LNCAP (cell line): ENCODE measurements around the gene SPAG17.
A peak's percentile ranks its signal among the peaks of the same experiment; 100 is the strongest.

Experiments
- TF ChIP-seq, protein P1 (sequence below): fragments of 450-650 bp; IDR thresholded peaks from 2 replicates; pipeline ENCODE4 v1.5.1; 2017; ENCODE audit warnings: mild to moderate bottlenecking

The SPAG17 gene

DNA sequence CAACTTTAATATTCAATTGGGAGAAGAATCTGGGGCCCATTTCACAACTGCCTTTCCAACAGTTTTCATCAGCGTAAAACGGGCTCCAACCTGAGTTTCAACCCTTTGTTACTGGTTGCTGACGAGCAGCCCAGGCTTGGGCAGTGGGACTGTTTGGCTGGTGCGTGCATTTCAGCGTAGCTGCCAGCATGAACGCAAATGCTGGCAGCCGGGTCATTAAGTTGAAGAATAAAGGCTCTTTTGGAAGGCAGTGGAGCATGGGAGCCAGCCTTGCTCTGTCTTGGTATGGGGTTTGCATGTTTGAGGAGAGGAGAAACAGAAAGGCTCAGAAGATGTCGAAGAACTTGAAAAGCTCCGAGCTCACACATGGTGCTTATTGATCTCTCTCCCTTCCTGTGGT, 214.8 kb downstream of the SPAG17 start:
- TF ChIP-seq, protein P1, sequence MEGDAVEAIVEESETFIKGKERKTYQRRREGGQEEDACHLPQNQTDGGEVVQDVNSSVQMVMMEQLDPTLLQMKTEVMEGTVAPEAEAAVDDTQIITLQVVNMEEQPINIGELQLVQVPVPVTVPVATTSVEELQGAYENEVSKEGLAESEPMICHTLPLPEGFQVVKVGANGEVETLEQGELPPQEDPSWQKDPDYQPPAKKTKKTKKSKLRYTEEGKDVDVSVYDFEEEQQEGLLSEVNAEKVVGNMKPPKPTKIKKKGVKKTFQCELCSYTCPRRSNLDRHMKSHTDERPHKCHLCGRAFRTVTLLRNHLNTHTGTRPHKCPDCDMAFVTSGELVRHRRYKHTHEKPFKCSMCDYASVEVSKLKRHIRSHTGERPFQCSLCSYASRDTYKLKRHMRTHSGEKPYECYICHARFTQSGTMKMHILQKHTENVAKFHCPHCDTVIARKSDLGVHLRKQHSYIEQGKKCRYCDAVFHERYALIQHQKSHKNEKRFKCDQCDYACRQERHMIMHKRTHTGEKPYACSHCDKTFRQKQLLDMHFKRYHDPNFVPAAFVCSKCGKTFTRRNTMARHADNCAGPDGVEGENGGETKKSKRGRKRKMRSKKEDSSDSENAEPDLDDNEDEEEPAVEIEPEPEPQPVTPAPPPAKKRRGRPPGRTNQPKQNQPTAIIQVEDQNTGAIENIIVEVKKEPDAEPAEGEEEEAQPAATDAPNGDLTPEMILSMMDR: no peak

DNA sequence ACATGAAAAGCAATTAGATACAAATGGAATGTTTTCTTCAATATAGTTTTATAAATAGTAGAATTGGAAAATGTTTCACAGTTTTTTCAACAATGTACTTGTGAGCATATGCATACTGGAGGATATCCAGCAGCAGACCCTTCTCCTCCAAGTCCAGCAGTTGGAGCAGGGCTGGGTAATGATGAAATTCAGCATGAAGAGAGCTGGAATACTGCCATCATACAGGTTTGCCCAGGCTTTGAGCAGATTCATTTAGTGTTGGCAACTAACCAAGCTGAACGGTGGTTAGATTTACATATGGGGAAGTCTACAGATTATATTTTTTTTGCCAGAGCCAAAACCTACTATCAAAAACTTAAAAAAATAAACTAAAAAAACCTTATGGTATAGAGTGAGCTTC, 217.1 kb downstream of the SPAG17 start:
- TF ChIP-seq, protein P1: no peak

DNA sequence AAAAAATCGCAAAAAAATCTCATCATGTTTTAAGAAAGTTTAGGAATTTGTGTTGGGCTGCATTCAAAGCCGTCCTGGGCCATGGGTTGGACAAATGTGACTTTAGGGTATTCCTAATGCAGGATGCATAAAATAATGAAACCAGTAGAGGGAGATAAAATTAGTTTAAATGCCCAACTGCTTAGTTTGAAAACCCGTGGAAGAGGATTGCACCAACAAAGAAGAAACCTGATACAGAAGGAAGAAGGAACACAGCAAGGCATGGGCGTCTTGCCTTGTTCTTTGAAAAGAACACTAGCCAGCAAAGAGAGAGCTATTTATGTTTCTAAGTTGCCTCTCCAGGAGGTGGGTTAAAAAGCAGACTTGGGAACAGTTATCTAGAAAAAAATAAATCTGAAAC, 217.6 kb downstream of the SPAG17 start:
- TF ChIP-seq, protein P1: peak; percentile 47

GRCh38 chr1:117964290-117965038, 220.6 kb downstream of the SPAG17 start:
- TF ChIP-seq, protein P1: no peak

DNA sequence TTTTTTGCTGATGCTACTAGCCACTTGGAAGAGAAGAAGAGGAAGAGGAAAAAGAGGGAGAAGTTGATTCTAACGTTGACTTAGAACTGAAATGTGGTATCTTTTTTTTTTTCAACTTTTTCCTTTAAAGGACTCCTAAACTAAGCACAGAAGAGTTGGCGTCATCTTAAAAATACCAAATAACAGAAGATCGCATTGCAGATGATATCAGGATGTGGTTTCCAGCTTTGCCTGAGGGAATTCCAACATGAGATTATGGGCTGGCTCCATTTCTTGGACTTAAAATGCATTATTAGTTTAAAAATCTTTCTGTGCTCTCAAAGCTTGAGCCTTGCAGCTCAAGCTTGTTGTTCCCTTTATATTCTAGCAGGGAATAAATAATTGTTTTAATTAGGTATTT, 225.7 kb downstream of the SPAG17 start:
- TF ChIP-seq, protein P1: no peak

DNA sequence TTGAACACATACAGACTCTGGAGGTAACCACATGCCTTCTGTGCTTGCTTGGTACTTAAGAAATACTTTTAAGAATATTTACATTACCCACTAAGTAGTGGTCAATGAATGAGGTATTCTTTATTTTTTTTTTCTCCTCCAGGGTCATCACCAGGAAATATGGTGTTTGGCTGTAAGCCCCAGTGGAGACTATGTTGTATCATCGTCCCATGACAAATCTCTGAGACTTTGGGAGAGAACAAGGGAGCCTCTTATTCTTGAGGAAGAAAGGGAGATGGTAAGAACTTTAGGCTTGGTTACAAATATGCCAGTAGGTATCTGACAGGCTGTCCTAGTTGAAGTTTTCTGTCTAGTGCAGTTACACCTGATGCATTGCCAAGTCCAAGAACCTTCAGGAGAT, 232.6 kb downstream of the SPAG17 start:
- TF ChIP-seq, protein P1: no peak

DNA sequence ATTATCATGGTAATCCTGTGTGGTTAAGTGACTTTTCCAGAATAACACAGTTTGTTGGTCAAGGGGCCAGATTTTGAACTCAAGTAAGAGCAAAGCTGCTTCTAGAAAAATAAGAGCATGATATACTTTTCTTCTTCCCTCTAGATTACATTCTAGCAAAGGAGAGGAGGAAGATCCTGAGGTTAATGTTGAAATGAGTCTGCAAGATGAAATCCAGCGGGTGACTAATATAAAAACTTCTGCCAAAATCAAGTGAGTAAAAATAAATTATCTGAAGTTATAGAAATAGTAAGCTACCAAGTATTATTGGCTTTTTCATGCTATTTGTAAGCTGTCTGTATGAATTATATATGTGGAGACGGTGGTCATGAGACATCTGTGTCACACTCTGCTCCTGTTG, 242.7 kb downstream of the SPAG17 start:
- TF ChIP-seq, protein P1: no peak

DNA sequence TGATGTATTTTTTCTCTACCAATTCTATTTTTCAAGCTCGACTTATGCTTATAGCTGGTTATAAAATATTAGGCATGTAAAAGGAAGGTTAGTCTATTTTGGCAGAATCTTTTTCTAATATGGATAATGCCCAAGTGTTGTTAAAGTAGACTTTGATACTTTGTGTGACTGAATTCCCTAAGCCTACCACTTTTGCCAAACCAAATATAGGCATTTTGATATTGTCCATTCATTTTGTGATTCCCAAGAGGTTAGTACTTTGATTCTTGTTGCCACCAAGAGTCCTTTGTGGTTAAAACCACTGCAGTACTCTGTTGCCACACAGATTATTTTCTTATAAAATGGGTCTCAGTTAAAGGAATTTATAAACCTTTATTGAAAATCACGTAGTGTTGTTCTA, 251.3 kb downstream of the SPAG17 start:
- TF ChIP-seq, protein P1: no peak
